A549 treated with ZK216348 at 1 μM for 4 hours (cell line): ENCODE measurements around the gene NISCH. TPM values are rescaled to one million over a fixed set of nuclear protein-coding genes. Genes with fewer than 3 reads are reported as not detected.

Source experiments
- total RNA-seq: library from RNA; stranded (reverse); fragments of 200-300 nt; extraction: Qiagen RNA extraction; gene quantifications from 5 replicates; pipeline ENCODE4 v1.2.3, GENCODE V29; 2022; ENCODE audit warnings: low read depth

The NISCH gene
- total RNA-seq, result 10.9 to 17.3 TPM (median 14.4 TPM) in 5 replicates

GRCh38 chr3:52455283-52456168 is at the start of gene NISCH:
Gene NISCH, plus strand, starts transcription at chr3:52455604. Its CDS starts 38 bp downstream, at chr3:52455642.

DNA sequence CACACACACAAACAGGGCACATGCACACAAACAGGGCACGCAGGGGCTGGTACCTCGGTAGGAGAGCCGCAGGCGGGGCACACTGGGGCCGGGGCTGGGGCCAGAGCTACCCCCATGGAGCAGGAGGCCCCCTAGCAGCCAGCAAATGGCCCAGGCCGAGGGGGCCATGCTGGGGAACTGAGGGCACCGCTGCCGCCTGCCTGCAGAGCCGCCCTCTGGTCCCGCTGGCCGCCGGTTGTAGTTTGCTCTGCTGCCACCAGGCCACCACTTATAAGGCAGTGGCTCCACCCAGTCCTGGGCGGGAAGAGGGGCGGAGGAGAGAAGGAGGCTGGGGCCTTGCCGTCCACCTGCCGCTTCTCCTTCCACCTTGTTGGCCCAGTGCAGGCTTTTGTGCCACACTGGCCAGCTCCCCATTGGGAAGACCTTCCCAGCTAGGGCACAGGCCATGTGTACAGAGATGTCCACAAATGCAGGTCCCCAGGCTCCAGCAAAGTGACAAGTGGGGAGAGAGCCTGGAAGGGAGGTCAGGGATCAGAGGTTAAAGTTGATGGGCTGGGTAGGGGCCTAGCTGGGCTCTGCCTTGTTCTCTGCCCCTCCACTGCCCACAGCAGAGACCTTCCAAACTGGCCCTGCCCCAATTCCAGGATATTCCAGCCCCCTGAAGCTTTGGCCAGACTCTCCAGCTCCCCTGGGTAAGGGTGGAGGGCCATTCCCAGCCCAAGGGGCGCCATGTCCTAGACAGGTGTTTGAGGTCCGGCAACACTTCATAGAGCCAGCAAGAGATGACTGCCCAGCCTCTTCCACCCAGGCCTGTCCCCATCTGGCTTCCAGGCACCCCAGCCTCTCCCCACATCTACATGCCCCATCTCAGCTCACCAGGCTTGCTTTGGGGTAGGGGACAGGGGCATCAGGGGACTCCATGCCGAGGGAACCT is 10.3 kb upstream of the NISCH start, which contains the start of gene SEMA3G:
Gene SEMA3G (minus strand): TSS at position 244 of the 934 bp plus-strand sequence. CDS start 76 bp downstream, at position 168.

DNA sequence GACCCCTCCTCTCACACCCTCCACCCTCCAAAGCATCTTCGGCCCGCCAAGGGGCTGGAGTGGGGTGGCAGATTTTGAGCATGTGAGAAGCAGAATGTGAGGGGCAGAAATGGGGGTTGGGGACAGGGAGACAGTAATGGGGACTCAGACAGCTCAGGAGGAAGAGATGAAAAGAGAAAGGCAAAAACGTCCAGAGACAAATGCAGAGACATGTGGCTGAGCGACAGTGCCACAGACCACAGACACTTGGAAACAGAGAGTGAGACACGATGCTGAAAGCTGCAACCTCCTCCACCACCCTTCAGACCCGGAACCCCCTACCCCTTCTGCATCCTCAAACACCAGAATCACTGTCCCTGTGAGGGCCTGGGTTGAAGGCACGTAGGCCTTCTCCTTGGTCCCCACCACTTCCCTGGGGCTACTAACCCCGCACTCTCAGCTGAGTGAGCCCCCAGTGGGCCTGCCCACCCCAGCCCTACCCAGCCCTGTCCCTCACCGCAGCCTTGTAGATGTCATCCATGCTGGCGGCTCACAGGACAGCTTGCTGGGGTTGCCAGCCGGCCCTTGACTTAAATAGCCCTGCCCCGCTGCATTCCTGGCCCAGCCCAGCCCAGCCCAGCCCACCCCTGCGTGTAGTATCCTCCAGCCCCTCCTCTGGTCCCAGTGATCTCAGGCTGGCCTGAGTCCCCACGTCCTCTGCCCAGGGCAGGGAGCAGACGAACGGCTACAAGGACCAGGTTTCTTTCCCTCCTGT is 1.7 kb upstream of the NISCH start, which contains the start of gene TNNC1:
Gene TNNC1 (minus strand): TSS at position 546 of the 754 bp plus-strand sequence. CDS start 26 bp downstream, at position 520.

GRCh38 chr3:52494886-52495495 is 39.6 kb downstream of the NISCH start, which contains the start of gene STAB1:
Gene STAB1, plus strand, starts transcription at chr3:52495338. Its CDS starts 76 bp downstream, at chr3:52495414.

DNA sequence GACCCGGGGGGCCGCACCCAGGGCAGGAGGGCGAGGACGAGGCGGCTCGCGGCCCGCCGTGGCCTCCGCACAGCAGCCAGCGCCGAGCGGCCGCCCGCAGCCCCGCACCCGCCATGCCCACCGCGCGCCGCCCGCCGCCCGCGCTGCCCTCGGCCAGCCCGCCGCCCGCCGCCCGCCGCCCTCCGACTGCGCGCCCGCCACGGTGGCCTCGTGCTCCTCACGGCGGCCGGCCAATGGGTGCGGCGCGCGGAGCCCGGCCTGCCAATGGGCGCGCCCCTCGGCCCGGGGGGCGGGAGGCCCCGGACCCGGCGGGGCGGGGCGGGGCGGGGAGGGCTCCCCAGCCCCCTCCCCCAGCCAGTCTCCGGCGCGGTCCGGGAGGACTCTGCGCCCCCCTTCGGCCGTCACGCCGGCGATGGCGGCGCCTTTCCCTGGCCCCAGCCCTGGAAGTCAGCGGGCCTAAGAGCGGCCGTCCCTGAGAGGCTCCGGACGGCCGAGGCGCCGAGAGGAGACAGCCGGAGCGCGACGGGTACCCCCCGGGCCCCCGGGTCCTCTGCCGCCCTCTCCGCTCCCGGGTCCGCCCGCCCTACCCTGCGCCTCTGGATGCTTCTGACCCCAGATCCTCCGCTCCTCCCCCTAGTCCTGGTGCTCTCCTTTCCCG is 78.3 kb downstream of the NISCH start, which contains the start of gene NT5DC2:
Gene NT5DC2 (minus strand): TSS at position 235 of the 658 bp plus-strand sequence. CDS start 120 bp downstream, at position 115.

DNA sequence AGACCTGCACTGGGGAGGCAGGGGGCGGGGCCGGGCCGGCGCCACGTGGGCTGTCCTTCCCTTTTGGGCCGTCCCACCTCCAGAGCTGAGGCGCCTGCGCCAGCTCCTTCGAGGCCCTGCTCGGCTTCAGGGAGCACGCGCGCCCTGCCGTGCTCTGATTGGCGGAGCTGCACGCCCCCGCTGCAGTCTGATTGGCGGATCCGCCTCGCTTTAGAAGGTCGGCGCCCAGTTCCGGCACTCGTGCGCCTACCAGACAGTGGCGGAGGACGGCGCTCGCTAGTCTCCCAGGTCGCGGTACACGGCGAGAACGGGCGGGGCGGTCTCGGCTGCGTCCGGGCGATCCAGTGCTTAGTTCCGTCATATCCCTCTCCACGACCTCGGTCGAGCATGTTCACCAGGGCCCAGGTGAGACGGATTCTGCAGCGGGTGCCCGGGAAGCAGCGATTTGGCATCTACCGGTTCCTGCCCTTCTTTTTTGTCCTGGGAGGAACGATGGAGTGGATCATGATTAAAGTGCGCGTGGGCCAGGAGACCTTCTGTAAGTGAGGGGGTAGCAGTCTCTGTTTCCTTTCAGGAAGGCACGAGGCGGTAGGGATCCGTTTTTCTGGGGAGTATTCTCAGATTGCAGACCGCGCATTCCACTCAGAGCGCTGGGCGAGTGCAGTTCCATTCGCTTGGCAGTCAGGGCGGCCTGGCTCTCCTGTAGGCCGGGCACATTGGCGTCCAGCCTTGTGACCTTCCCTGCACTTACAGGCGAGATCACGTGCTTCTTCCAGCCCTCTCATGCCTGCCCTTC is 81.2 kb downstream of the NISCH start, which contains the start of gene UQCC5:
Gene UQCC5 (plus strand): TSS at position 237 of the 796 bp plus-strand sequence. CDS start 151 bp downstream, at position 388.

Other genes starting within 250 kb of the NISCH start
- gene TLR9, start 230.0 kb upstream of the NISCH start, total RNA-seq, result 0.18 TPM in 1 of 5 replicates, not detected in the others
- 51.7 to 79.8 TPM (median 69.4 TPM) in 5 replicates for gene TWF2, start 216.4 kb upstream of the NISCH start, total RNA-seq
- 3.5 to 5.8 TPM (median 5.1 TPM) in 5 replicates for gene PPM1M, start 209.8 kb upstream of the NISCH start, total RNA-seq
- 45.4 to 57.8 TPM (median 50.5 TPM) in 5 replicates for gene WDR82, start 177.0 kb upstream of the NISCH start, total RNA-seq
- gene GLYCTK, start 167.8 kb upstream of the NISCH start, total RNA-seq, result 1.5 to 4.6 TPM (median 3.8 TPM) in 5 replicates
- 0.72 to 1.6 TPM (median 0.89 TPM) in 5 replicates for gene DNAH1, start 139.3 kb upstream of the NISCH start, total RNA-seq
- 25.6 to 40.0 TPM (median 38.8 TPM) in 5 replicates for gene BAP1, start 45.6 kb upstream of the NISCH start, total RNA-seq
- 2.1 to 4.5 TPM (median 2.7 TPM) in 5 replicates for gene PHF7, start 44.9 kb upstream of the NISCH start, total RNA-seq
- gene SEMA3G, start 10.5 kb upstream of the NISCH start, total RNA-seq, result 0.07 to 0.15 TPM (median 0.12 TPM) in 5 replicates
- gene TNNC1, start 1.6 kb upstream of the NISCH start, total RNA-seq, result 0.87 to 2.3 TPM (median 1.2 TPM) in 5 replicates
- 0.09 to 0.14 TPM in 2 of 5 replicates, not detected in the others for gene STAB1, start 39.7 kb downstream of the NISCH start, total RNA-seq
- 70.6 to 110 TPM (median 101 TPM) in 5 replicates for gene NT5DC2, start 78.3 kb downstream of the NISCH start, total RNA-seq
- 43.4 to 69.8 TPM (median 59.8 TPM) in 5 replicates for gene UQCC5, start 81.0 kb downstream of the NISCH start, total RNA-seq
- gene PBRM1, start 230.3 kb downstream of the NISCH start, total RNA-seq, result 10.7 to 17.2 TPM (median 14.0 TPM) in 5 replicates
- gene GNL3, start 230.4 kb downstream of the NISCH start, total RNA-seq, result 81.3 to 199 TPM (median 94.2 TPM) in 5 replicates